B cell (primary cell): ENCODE results near the gene LEMD1. TPM values are rescaled to one million over a fixed set of nuclear protein-coding genes. Genes with fewer than 3 reads are reported as not detected.

Experiments used
- ATAC-seq: fragments of 200-7000 bp; cut with Tn5 transposase; one replicate; pipeline ENCODE4 v1.10.0; 2021; ENCODE audit warnings: low read depth, mild to moderate bottlenecking, moderate number of reproducible peaks, moderate library complexity
- CTCF ChIA-PET: fragments of 350-600 bp; sonication (Branson Sonifier 250); formaldehyde crosslinking; loops from one replicate; lab custom pipeline; 2021; ENCODE audit warnings: antibody characterized with exemption, inconsistent platforms; lab: Charles Lee
- POLR2A ChIA-PET: fragments of 350-600 bp; sonication (Branson Sonifier 250); formaldehyde crosslinking; loops from one replicate; lab custom pipeline; 2021; ENCODE audit warnings: antibody characterized with exemption; lab: Charles Lee
- DNase-seq: peaks from one replicate; pipeline ENCODE4 v3.0.0; 2013
- H2AFZ ChIP-seq: 2 replicates; pipeline ENCODE4 v1.6.1; 2012; ENCODE audit warnings: mild to moderate bottlenecking, low read depth, low read length; ENCODE audit not compliant: insufficient read depth, poor library complexity, severe bottlenecking
- H3K27ac ChIP-seq, 2 donors: 1 replicate in 1 of 2; 2 replicates in 1 of 2; pipeline ENCODE4 v1.5.1; 2012 to 2013; ENCODE audit warnings: low read length in 2 of 2, mild to moderate bottlenecking in 2 of 2, moderate library complexity in 1 of 2
- H3K27me3 ChIP-seq, 4 experiments: fragments of 200-600 bp in 1 of 4; sonication (generic) in 1 of 4; replicated peaks in 1 of 4; 1 replicate in 2 of 4; 2 replicates in 2 of 4; pipeline versions ENCODE4 v1.6.1 to v1.7.0; 2013 to 2016; ENCODE audit warnings: low read length in 3 of 4, mild to moderate bottlenecking in 2 of 4, mixed read lengths in 1 of 4, moderate library complexity in 1 of 4; ENCODE audit not compliant: insufficient read depth in 4 of 4, control insufficient read depth in 3 of 4; ENCODE audit errors: control extremely low read depth in 1 of 4
- H3K36me3 ChIP-seq, 2 experiments: replicated peaks in 1 of 2; 1 replicate in 1 of 2; 2 replicates in 1 of 2; pipeline versions ENCODE4 v1.6.1 to v1.7.1; 2013; ENCODE audit warnings: low read length in 1 of 2; ENCODE audit not compliant: insufficient read depth in 2 of 2, control insufficient read depth in 1 of 2; ENCODE audit errors: control extremely low read depth in 1 of 2, extremely low read depth in 1 of 2
- H3K4me1 ChIP-seq, 2 donors: fragments of 200-600 bp in 1 of 2; sonication (generic) in 1 of 2; 1 replicate in 1 of 2; 2 replicates in 1 of 2; pipeline versions ENCODE4 v1.5.1 to v1.6.1; 2013 to 2017; ENCODE audit warnings: low read length in 2 of 2; ENCODE audit not compliant: control insufficient read depth in 2 of 2, insufficient read depth in 2 of 2
- H3K4me2 ChIP-seq: replicated peaks from 2 replicates; pipeline ENCODE3; 2012; ENCODE audit warnings: mild to moderate bottlenecking, low read depth, low read length; ENCODE audit not compliant: poor library complexity, severe bottlenecking
- H3K4me3 ChIP-seq, 5 experiments: fragments of 200-600 bp in 1 of 5; sonication (generic) in 1 of 5; 1 replicate in 3 of 5; 2 replicates in 2 of 5; pipeline versions ENCODE4 v1.5.1 to v1.7.0; 2011 to 2016; ENCODE audit warnings: low read length in 4 of 5, mild to moderate bottlenecking in 4 of 5, low read depth in 2 of 5, control low read depth in 1 of 5, moderate library complexity in 1 of 5; ENCODE audit not compliant: insufficient read depth in 1 of 5; ENCODE audit errors: control extremely low read depth in 1 of 5, extremely low read depth in 1 of 5
- H3K79me2 ChIP-seq: fragments of 200-600 bp; sonication (generic); one replicate; pipeline ENCODE4 v1.6.0; 2016; ENCODE audit warnings: low read length; ENCODE audit not compliant: control insufficient read depth, insufficient read depth
- H3K9ac ChIP-seq: fragments of 200-600 bp; sonication (generic); 2 replicates; pipeline ENCODE4 v1.6.1; 2017; ENCODE audit warnings: mild to moderate bottlenecking, low read length, moderate library complexity
- H3K9me3 ChIP-seq, 3 donors: one replicate each; pipeline versions ENCODE4 v1.6.1 to v1.7.1; 2013; ENCODE audit warnings: low read length in 2 of 3; ENCODE audit not compliant: control insufficient read depth in 2 of 3, insufficient read depth in 1 of 3; ENCODE audit errors: control extremely low read depth in 1 of 3
- H4K20me1 ChIP-seq: 2 replicates; pipeline ENCODE4 v1.6.0; 2012; ENCODE audit warnings: mild to moderate bottlenecking, low read length; ENCODE audit not compliant: insufficient read depth, control insufficient read depth, poor library complexity, severe bottlenecking
- H3K27ac Mint-ChIP-seq: one replicate; pipeline ENCODE4 v1.8.0; 2021; ENCODE audit warnings: mixed read lengths
- H3K27me3 Mint-ChIP-seq: one replicate; pipeline ENCODE4 v1.8.0; 2021; ENCODE audit warnings: mixed read lengths
- H3K4me1 Mint-ChIP-seq: one replicate; pipeline ENCODE4 v1.8.0; 2021; ENCODE audit warnings: mixed read lengths
- H3K4me3 Mint-ChIP-seq: one replicate; pipeline ENCODE4 v1.8.0; 2021; ENCODE audit warnings: mixed read lengths
- H3K9me3 Mint-ChIP-seq: one replicate; pipeline ENCODE4 v1.8.0; 2022; ENCODE audit warnings: mixed read lengths; ENCODE audit not compliant: insufficient read depth
- EZH2 ChIP-seq: IDR thresholded peaks from 2 replicates; pipeline ENCODE4 v1.6.1; 2012; ENCODE audit warnings: borderline replicate concordance, low read depth, mild to moderate bottlenecking, moderate library complexity, low read length; ENCODE audit not compliant: insufficient read depth, poor library complexity, severe bottlenecking
- WGBS: methylation state at CpG from one replicate; pipeline ENCODE4 v1.1.5; 2013; ENCODE audit warnings: missing lambda C conversion rate; ENCODE audit not compliant: insufficient coverage; 5-methylcytosine and 5-hydroxymethylcytosine counted together
- intact Hi-C: fragments of 100-400 bp; cut with micrococcal nuclease; formaldehyde crosslinking; loops from one replicate; pipeline ENCODE4 v1.10.0; 2022
- polyA plus RNA-seq: library from polyadenylated mRNA; depleted of rRNA; stranded (reverse); fragments of >200 nt; gene quantifications from 2 replicates; pipeline ENCODE4 v1.2.3, GENCODE V29; 2012
- total RNA-seq, 2 donors: library from RNA; stranded (reverse); fragments of 120-200 nt in 1 of 2; gene quantifications; 1 replicate in 1 of 2; 2 replicates in 1 of 2; pipeline versions ENCODE4 v1.2.3 to v1.2.4, GENCODE V29; 2013 to 2022
- TF ChIP-seq, protein P1 (sequence below): fragments of 200-600 bp; IDR thresholded peaks from one replicate; pipeline ENCODE4 v1.8.0; 2022; ENCODE audit warnings: antibody characterized with exemption, mild to moderate bottlenecking

Gene LEMD1
- total and polyA plus RNA-seq, 2 donors (not counting 1 experiment from before 2014, with no cell fraction given) = 0.57 TPM; not detected in 1

DNA sequence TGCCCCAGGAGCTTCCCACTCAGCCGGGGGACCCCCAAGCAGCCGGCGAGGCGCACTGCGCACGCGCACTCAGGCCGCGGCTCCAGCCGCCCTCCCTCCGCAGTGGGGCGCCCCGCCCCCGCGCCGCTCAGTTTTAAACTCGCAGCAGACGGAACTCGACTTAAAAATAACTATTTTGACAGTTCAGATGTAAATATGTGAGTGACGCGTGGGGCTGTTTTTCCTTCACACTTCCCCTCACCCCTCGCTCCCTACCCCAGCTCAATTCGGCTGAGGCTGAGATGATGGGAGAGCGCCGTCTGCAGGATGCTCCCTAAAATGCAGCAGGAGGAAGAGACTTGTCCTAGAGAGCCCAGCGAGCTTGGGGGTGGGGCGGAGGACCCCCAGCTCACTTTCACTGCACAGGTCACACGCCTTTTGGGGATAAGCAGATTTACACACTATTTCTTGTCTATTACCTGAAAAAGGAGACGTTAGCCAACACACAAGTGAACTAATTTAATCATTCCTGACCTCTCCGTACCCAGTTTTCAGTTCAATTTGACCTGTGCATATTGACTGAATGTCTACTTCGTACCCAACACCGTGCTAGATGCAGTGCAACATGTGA, 8.9 kb upstream of the LEMD1 start:
- H3K27me3 Mint-ChIP-seq = no peaks in the 10 kb centered on the region
- no peaks in the 10 kb centered on the region for H3K79me2 ChIP-seq
- no peaks in the 10 kb centered on the region for H3K27me3 ChIP-seq
- H3K4me1 Mint-ChIP-seq = peaks cover 39% of the 10 kb centered on the region
- peak overlapping the region; percentile 58 for H3K9ac ChIP-seq
- H3K27ac ChIP-seq = peak overlapping the region; percentile 4 to 43
- H3K4me3 Mint-ChIP-seq = peak overlapping the region; percentile 80
- H3K9me3 ChIP-seq = no peaks in the 10 kb centered on the region
- H2AFZ ChIP-seq = peak overlapping the region; percentile 74
- no peaks in the 10 kb centered on the region for H4K20me1 ChIP-seq
- H3K9me3 Mint-ChIP-seq = no peaks in the 10 kb centered on the region
- peak overlapping the region; percentile 83 for H3K4me2 ChIP-seq
- intact Hi-C loops = loop anchor here (1.0 to 2.0 kb wide), 2 partner anchors 54 to 76 kb away; no protein-coding TSS in a partner anchor
- ATAC-seq = peak; percentile 91
- 22% methylated on average over 12 of the region's 32 CpGs for WGBS
- ChIA-PET CTCF (interaction anchor here (0.6 to 17.1 kb wide), 14 partner anchors 9 to 158 kb away, joined by 3 to 134 read pairs (median 6); partner anchors contain the start of gene LEMD1), POLR2A (interaction anchor here (0.6 kb wide), 1 partner anchor 9 kb away, joined by 14 read pairs; no protein-coding TSS in a partner anchor)
- no peaks in the 10 kb centered on the region for H3K36me3 ChIP-seq
- H3K27ac Mint-ChIP-seq = peak overlapping the region; percentile 70
- H3K4me1 ChIP-seq = peaks cover 25 to 33% of the 10 kb centered on the region in 2 donors
- DNase-seq = peak; percentile 88
- H3K4me3 ChIP-seq = peak overlapping the region; percentile 23 to 54 (median 46)
- no peak for TF ChIP-seq EZH2
- TF ChIP-seq, protein P1, sequence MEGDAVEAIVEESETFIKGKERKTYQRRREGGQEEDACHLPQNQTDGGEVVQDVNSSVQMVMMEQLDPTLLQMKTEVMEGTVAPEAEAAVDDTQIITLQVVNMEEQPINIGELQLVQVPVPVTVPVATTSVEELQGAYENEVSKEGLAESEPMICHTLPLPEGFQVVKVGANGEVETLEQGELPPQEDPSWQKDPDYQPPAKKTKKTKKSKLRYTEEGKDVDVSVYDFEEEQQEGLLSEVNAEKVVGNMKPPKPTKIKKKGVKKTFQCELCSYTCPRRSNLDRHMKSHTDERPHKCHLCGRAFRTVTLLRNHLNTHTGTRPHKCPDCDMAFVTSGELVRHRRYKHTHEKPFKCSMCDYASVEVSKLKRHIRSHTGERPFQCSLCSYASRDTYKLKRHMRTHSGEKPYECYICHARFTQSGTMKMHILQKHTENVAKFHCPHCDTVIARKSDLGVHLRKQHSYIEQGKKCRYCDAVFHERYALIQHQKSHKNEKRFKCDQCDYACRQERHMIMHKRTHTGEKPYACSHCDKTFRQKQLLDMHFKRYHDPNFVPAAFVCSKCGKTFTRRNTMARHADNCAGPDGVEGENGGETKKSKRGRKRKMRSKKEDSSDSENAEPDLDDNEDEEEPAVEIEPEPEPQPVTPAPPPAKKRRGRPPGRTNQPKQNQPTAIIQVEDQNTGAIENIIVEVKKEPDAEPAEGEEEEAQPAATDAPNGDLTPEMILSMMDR = peak; percentile 70
